HepG2 (cell line): ENCODE results near the gene SNAPIN. TPM values are rescaled to one million over a fixed set of nuclear protein-coding genes. Genes with fewer than 3 reads are reported as not detected.

Experiments
- ADNP ChIP-seq: sonication (generic); formaldehyde crosslinking; IDR thresholded peaks from 2 replicates; pipeline ENCODE4 v1.4.0; 2020; ENCODE audit warnings: missing genetic modification reagents
- ARID5B ChIP-seq: IDR thresholded peaks from 2 replicates; pipeline ENCODE4 v1.4.0; 2020; ENCODE audit warnings: mild to moderate bottlenecking, missing genetic modification reagents
- PHF20 ChIP-seq: sonication (generic); formaldehyde crosslinking; IDR thresholded peaks from 2 replicates; pipeline ENCODE4 v1.5.0; 2020; ENCODE audit warnings: mild to moderate bottlenecking, missing genetic modification reagents
- PRDM15 ChIP-seq: sonication (generic); formaldehyde crosslinking; IDR thresholded peaks from 2 replicates; pipeline ENCODE4 v1.4.0; 2020; ENCODE audit warnings: missing genetic modification reagents
- SP2 ChIP-seq: sonication (generic); formaldehyde crosslinking; IDR thresholded peaks from 2 replicates; pipeline ENCODE4 v1.5.1; 2020; ENCODE audit warnings: mild to moderate bottlenecking, missing genetic modification reagents
- TAF15 ChIP-seq: fragments of 200-400 bp; formaldehyde crosslinking; IDR thresholded peaks from one replicate; pipeline ENCODE4 v1.6.1; 2018; ENCODE audit warnings: mild to moderate bottlenecking, low read depth, low read length; ENCODE audit not compliant: poor library complexity, severe bottlenecking
- ZFX ChIP-seq: sonication (generic); formaldehyde crosslinking; IDR thresholded peaks from 2 replicates; pipeline ENCODE4 v1.4.0; 2020; ENCODE audit warnings: mild to moderate bottlenecking, low read depth, missing genetic modification reagents, moderate library complexity
- ZNF503 ChIP-seq: sonication (generic); formaldehyde crosslinking; IDR thresholded peaks from 2 replicates; pipeline ENCODE4 v1.4.0; 2020; ENCODE audit warnings: missing genetic modification reagents
- ZNF687 ChIP-seq: sonication (generic); formaldehyde crosslinking; IDR thresholded peaks from 2 replicates; pipeline ENCODE4 v1.5.1; 2020; ENCODE audit warnings: mild to moderate bottlenecking, missing genetic modification reagents, moderate library complexity
- ZNF800 ChIP-seq: sonication (generic); formaldehyde crosslinking; IDR thresholded peaks from 2 replicates; pipeline ENCODE4 v1.4.0; 2020; ENCODE audit warnings: missing genetic modification reagents
- polyA plus RNA-seq, 8 experiments: library from polyadenylated mRNA; depleted of rRNA in 3 of 8; stranded (reverse) in 7 of 8; unstranded in 1 of 8; fragments of >200 nt; fragmentation: Illumina TruSeq in 4 of 8; extraction: Trizol in 4 of 8; gene quantifications; 2 replicates each; pipeline versions ENCODE4 v1.2.1 to v1.2.3, GENCODE V29; 2011 to 2016; ENCODE audit warnings: low read depth in 4 of 8, missing spikeins in 1 of 8, mixed read lengths in 1 of 8; ENCODE audit not compliant: insufficient read depth in 1 of 8
- total RNA-seq, 5 experiments: library from RNA; depleted of rRNA; stranded (reverse); fragments of >200 nt; fragmentation: Illumina TruSeq; extraction: Trizol; gene quantifications; 2 replicates each; pipeline ENCODE4 v1.2.3, GENCODE V29; 2016; ENCODE audit warnings: low read depth in 1 of 5

The SNAPIN gene
- total and polyA plus RNA-seq, 2 of the 13 experiments (the other 11 are each of a cell fraction or from before 2014, with no cell fraction given): 23.9 to 25.7 TPM

GRCh38 chr1:153679337-153680119 lies 21.0 kb downstream of the SNAPIN start (continued):
- TF ChIP-seq ARID5B (CRISPR knock-in tag) (0 out of 2 replicates have a peak, but pooled peaks have one; percentile 8), PRDM15 (CRISPR knock-in tag) (peak; percentile 32; the same call in 1 of the 2 replicates), TAF15 (no peak), PHF20 (CRISPR knock-in tag) (no peak), ZNF800 (peak; percentile 94), SP2 (0 out of 2 replicates have a peak, but pooled peaks have one; percentile 19), ZNF503 (0 out of 2 replicates have a peak, but pooled peaks have one; percentile 29), ZFX (0 out of 2 replicates have a peak, but pooled peaks have one; percentile 28), ZNF687 (peak; percentile 76), ADNP (CRISPR knock-in tag) (peak; percentile 57; the same call in 1 of the 2 replicates)
